ENCODE data around the gene TOM1. TPM values are rescaled to one million over a fixed set of nuclear protein-coding genes. Genes with fewer than 3 reads are reported as not detected.

The TOM1 gene
- 37.0 and 91.6 TPM in 2 replicates for total RNA-seq

DNA sequence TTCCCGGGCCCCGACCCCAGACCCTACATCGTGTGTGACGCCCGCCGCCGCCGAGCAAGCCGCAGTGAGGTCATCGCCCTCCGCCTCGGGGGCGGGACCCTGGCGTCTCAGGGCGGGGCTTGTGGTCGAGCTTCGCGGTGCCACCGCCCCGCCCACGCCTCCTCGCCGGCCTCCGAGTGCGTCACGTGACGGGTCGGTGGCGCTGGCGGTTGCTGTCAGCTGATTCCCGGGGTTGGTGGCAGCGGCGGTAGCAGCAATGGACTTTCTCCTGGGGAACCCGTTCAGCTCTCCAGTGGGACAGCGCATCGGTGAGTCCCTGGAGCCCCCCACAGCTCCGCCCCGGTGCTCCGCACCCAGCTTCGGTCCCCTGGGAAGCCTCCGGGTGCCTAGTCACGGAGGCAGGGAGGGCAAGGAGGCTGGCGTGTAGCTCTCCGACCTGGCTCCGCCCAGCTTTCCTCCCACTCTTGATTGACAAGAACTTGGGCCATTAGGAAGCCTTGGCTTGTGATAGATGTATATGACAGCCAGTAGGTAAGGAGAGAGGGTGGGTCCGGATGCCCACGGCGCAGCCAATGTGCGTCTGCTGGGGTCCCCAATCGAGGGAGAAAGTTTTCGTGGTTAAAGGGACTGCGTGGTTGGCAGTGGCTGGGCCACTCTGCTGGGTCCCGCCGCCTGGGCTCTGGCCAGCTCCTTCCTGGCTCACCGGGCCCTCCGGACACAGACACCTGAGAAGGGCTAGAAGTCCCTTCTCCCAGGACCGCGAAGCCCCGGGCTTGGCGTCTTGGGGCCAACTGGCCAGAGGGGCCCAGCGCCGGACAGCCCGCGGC, at the start of gene TOM1:
TSS of gene TOM1 (plus strand) at position 222 of the 827 bp plus-strand sequence. CDS start at position 257, 35 bp downstream.

DNA sequence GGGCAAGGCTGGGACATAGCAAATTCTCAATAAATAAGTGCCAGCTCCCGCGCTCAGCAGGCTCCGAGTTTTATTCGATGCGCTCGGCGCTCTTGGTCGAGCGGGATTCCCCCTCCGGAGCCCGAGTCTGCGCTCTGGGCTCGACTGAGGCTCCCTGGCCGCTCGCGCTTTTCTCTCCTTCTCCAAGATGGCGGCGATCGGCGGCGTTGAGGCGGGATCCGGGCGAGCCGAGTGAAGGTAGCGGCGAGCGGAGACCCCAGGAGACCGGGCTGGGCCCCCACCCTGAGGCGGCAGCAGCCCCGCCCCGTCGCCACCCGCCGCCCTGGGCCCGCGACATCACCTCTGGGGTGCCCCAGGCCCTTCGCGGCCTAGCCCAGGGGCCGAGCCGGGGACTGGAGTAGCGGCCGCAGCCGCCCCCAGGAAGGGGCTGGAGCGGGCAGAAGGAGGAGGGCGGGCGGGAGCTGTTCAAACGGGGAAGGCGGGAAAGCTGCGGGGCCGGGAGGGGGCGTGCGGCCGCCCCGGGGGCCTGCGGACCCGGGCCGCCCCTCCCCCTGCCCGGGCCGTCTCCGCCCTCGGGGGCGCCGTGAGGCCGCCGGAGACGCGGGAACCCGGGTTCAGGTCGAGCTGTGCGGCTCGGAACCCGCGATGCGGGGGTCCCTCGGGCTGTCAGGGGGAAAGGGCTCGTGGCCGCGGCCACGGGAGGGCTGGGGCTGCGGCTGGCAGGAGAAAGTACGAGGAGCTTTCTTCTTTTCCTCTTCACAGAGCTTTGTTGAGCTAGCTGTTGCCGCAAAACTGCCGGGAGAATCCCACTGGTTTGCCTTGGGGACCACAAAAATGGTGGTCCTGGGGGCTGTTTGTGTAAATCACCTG, 42.1 kb upstream of the TOM1 start, which contains the start of gene HMGXB4:
TSS of gene HMGXB4 (plus strand) at position 173 of the 870 bp plus-strand sequence. CDS start 4,898 bp downstream, outside the sequence.

DNA sequence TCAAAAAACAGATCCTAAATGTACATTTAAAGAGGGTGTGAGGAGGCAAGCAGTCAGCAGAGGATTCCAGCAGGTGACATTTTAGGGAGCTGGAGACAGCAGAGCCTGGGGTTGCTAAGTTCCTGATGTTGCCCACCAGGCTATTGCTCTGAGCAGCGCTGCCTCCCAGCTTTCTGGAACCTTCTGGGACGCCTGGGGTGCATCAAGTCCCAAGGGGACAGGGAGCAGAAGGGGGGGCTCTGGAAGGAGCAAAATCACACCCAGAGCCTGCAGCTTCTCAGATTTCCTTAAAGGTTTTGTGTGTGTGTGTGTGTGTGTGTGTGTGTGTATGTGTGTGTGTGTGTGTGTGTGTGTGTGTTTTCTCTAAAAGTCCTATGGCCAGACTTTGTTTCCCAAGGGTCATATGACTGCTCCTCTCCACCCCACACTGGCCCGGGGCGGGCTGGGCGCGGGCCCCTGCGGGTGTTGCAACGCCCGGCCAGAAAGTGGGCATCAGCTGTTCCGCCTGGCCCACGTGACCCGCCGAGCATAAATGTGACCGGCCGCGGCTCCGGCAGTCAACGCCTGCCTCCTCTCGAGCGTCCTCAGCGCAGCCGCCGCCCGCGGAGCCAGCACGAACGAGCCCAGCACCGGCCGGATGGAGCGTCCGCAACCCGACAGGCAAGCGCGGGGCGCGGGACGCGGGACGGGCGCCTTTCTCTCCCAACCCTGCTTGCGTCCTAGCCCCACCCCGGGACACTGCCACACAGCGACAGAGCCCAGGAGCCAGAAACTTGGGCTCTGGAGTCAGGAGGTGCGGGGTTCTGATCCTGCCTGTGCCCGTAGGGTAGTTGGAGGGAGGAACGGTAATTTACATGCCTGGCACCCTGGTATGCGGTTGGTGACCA, 81.1 kb downstream of the TOM1 start, which contains the start of gene HMOX1:
TSS of gene HMOX1 (plus strand) at position 560 of the 887 bp plus-strand sequence. CDS start at position 638, 78 bp downstream.

Other genes starting within 250 kb of the TOM1 start
- gene ISX, start 233.7 kb upstream of the TOM1 start, total RNA-seq = not detected in 2 replicates
- gene HMGXB4, start 42.4 kb upstream of the TOM1 start, total RNA-seq = 15.4 and 23.8 TPM in 2 replicates
- gene HMOX1, start 81.2 kb downstream of the TOM1 start, total RNA-seq = 7.6 and 28.7 TPM in 2 replicates
- 29.9 and 67.6 TPM in 2 replicates for gene MCM5, start 100.2 kb downstream of the TOM1 start, total RNA-seq
- gene RASD2, start 240.9 kb downstream of the TOM1 start, total RNA-seq = under 0.01 TPM in 1 of 2 replicates, not detected in the other